SH-SY5Y (cell line): Measurements from ENCODE around the gene FBXO17.

ENCODE experiments used
- GATA2 ChIP-seq: IDR thresholded peaks from 2 replicates; pipeline ENCODE4 v1.6.1; 2011; ENCODE audit warnings: mild to moderate bottlenecking, low read depth, low read length
- GATA3 ChIP-seq: IDR thresholded peaks from 2 replicates; pipeline ENCODE4 v1.6.1; 2011; ENCODE audit warnings: low read depth, mild to moderate bottlenecking, low read length, moderate library complexity

- TF ChIP-seq GATA3 (no peak), GATA2 (no peak)
Observed at GRCh38 chr19:38915329-38916321, 59.9 kb downstream of the FBXO17 start.
